D721Med (cell line): ENCODE data around the gene BEST2.
A peak's percentile ranks its signal among the peaks of the same experiment; 100 is the strongest.

Experiments
- DNase-seq: peaks from one replicate; pipeline ENCODE4 v3.0.0; 2011; ENCODE audit warnings: low spot score; ENCODE audit not compliant: insufficient read length
- FAIRE-seq: peaks from 2 replicates; lab custom pipeline; 2011; peaks lifted over from hg19 to GRCh38; lab: Jason Lieb, UNC
- CTCF ChIP-seq: IDR thresholded peaks from 2 replicates; pipeline ENCODE4 v1.5.1; 2012; ENCODE audit warnings: mild to moderate bottlenecking, control low read depth; ENCODE audit not compliant: insufficient read depth; ENCODE audit errors: missing control alignments

BEST2 gene

GRCh38 chr19:12778905-12779161 is 27.2 kb downstream of the BEST2 start:
- no peak for FAIRE-seq
- no peak for DNase-seq
- no peak for TF ChIP-seq CTCF

DNA sequence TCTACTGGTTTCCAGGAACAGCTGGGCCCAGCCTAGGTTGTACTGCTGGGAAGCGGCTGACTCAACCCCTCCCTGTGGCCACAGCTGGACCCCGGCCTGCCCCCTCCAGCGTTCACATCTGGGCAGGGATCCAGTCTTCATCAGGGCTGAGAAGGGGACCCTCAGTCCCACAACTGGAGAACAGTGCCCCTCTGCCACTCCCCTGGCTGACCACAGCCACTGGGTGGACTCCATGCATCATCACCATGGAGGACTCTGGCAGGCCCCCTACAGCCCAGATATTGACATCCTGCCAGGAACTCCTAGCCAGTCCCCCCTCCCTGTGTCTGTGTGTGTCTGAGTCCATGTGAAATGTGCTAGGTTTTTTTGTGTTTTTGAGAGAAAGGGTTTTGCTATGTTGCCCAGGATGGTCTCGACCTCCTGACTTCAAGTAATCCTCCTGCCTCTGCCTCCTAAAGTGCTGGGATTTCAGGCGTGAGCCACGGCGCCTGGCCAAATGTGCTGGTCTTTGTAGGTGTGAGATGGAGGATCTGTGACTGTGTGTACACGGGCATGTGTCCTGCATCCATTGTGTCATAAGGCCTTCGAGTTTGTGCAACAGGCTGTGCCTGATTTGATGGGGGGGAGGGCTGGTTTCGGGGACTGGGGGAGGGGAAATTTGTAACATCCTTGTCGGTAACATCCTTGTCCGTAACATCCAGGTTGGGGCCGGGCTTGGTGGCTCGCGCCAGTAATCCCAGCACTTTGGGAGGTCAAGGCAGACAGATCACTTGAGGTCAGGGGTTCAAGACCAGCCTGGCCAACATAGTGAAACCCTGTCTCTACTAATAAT is 27.8 kb downstream of the BEST2 start:
- DNase-seq (no peak), FAIRE-seq (no peak)
- no peak for TF ChIP-seq CTCF

- no peak for TF ChIP-seq CTCF
- FAIRE-seq (no peak), DNase-seq (no peak)
Observed at GRCh38 chr19:12782174-12782423, 30.5 kb downstream of the BEST2 start.

- TF ChIP-seq CTCF = no peak
- DNase-seq (peak; percentile 74), FAIRE-seq (no peak)
Observed at GRCh38 chr19:12782424-12783290, 31.1 kb downstream of the BEST2 start.

DNA sequence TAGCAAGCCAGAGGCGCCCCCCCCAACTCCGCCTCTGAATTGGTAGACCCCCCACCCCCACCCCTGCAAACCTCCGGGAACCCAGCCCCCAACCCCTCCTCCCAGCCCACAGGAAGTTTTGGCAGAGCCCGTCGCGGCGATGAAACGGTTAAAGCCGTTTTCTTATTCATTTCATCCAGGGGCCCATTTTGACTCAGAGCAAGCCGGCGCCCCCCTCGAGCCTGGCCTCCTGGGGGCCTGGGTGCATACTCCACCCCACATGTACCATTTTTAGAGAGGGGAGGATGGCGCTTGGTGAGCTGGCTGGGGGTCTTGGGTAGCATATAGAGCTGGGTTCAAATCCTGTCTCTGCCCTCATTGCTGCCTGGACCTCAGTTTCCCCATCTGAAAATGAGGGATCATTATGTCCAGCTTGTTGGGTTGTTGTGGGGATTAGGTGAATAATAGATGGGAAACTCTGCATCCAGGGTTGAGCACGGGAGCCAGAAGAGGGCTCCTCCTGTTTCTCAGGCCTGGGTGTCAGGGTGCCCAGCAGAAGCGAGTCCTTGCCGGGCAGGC is 31.8 kb downstream of the BEST2 start:
- TF ChIP-seq CTCF = no peak
- no peak for DNase-seq
- FAIRE-seq = no peak

GRCh38 chr19:12783849-12784393 is 32.3 kb downstream of the BEST2 start:
- DNase-seq (no peak), FAIRE-seq (no peak)
- no peak for TF ChIP-seq CTCF
